ENCODE results near the gene TBC1D14.

The TBC1D14 gene

GRCh38 chr4:6943012-6943884 lies 33.6 kb downstream of the TBC1D14 start:
- H3K9me3 ChIP-seq: no peaks in the 10 kb centered on the region
- H4K20me1 ChIP-seq: peaks cover 15% of the 10 kb centered on the region
- TF ChIP-seq Cebpa-rat (IDR thresholded peaks at IDR 0.05): no peak
- H3K9ac ChIP-seq: peak overlapping the region; percentile 89
- H3K27me3 ChIP-seq: no peaks in the 10 kb centered on the region
- peak overlapping the region; percentile 66 for H3K4me3 ChIP-seq
- peak overlapping the region; percentile 99 for H3K27ac ChIP-seq
- H3K36me3 ChIP-seq: peaks cover 20% of the 10 kb centered on the region
- peaks cover 91% of the 10 kb centered on the region for H3K4me1 ChIP-seq
- H3K4me2 ChIP-seq: peak overlapping the region; percentile 99

GRCh38 chr4:6943885-6944225 lies 34.2 kb downstream of the TBC1D14 start:
- Histone ChIP-seq H3K9me3 (no peaks in the 10 kb centered on the region), H3K9ac (peak overlapping the region; percentile 89), H4K20me1 (peaks cover 21% of the 10 kb centered on the region), H3K4me2 (peak overlapping the region; percentile 99), H3K4me1 (peaks cover 87% of the 10 kb centered on the region), H3K4me3 (peak overlapping the region; percentile 66), H3K27me3 (no peaks in the 10 kb centered on the region), H3K27ac (peak overlapping the region; percentile 99), H3K36me3 (peaks cover 24% of the 10 kb centered on the region)
- no peak for TF ChIP-seq Cebpa-rat (IDR thresholded peaks at IDR 0.05)

DNA sequence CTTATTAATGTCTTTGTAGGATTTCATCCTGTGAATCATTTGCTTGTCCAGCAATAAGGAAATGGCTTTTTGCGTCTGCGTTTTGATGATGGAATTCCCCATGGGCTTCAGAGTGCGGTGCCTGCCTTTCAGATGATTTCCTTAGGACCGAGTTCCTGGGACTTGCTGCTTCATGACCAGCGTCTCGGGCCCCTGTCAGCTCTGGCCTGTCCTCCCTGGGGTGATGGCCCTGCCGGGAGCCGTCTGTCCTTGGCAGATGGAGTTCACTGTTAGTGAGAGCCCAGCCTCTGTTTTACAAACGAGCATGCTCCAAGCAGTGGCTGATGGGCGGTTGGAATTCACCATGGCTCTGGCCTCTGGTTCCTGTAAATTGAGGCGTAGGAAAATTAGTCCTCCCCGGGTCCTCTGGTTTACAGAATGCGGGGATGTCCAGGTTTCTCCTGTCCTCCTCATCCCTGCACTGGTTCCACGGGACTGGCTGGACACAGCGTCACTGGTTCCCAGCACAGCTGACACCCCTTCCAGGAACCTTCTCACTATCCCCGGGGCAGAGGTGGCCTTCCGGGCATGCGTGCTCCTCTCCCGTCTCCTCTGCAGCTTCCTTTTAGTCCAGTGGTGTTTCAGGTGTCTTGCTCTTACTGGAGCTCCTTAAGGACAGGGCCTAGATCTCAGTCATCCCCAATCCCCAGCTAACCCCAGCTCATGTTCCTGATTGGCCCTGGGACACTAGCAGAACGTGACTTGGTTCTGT lies 34.9 kb downstream of the TBC1D14 start:
- no peak for TF ChIP-seq Cebpa-rat (IDR thresholded peaks at IDR 0.05)
- Histone ChIP-seq H3K27ac (peak overlapping the region; percentile 99), H4K20me1 (peaks cover 26% of the 10 kb centered on the region), H3K9me3 (peaks cover 5% of the 10 kb centered on the region; the same call in 1 of the 2 replicates), H3K4me2 (peak overlapping the region; percentile 99), H3K27me3 (no peaks in the 10 kb centered on the region), H3K4me3 (peak overlapping the region; percentile 66), H3K9ac (peak overlapping the region; percentile 89), H3K36me3 (peaks cover 30% of the 10 kb centered on the region), H3K4me1 (peaks cover 81% of the 10 kb centered on the region)

DNA sequence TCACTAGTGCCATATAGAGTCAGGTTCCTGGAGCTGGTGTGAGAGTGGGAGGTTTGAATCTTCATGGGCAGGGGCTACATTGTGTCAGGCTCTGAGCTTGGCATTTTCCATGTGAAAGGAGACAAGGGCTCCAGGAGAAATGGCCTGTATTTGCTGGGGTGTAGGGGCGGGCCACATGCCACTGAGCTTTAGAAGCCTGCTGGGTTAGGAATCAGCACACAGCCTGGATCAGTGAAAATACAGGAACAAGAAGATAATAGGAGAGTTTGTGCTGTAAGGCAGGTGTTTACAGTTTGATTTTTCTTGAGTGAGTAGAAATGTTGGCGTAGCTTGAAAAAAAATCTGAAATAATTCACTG lies 35.4 kb downstream of the TBC1D14 start:
- Histone ChIP-seq H3K27me3 (no peaks in the 10 kb centered on the region), H3K9me3 (peaks cover 9% of the 10 kb centered on the region; the same call in 1 of the 2 replicates), H3K4me3 (no peak overlapping the region; the same call in 1 of the 2 replicates), H3K36me3 (peaks cover 34% of the 10 kb centered on the region), H3K4me2 (peak overlapping the region; percentile 99), H4K20me1 (peaks cover 32% of the 10 kb centered on the region), H3K27ac (peak overlapping the region; percentile 99), H3K4me1 (peaks cover 78% of the 10 kb centered on the region), H3K9ac (peak overlapping the region; percentile 89)
- no peak for TF ChIP-seq Cebpa-rat (IDR thresholded peaks at IDR 0.05)

- H3K27ac ChIP-seq: no peak overlapping the region
- H3K36me3 ChIP-seq: peaks cover 35% of the 10 kb centered on the region
- H4K20me1 ChIP-seq: peaks cover 46% of the 10 kb centered on the region
- no peak overlapping the region for H3K9ac ChIP-seq
- no peak for TF ChIP-seq Cebpa-rat (IDR thresholded peaks at IDR 0.05)
- no peak overlapping the region for H3K4me3 ChIP-seq
- no peak overlapping the region for H3K4me2 ChIP-seq
- no peaks in the 10 kb centered on the region for H3K27me3 ChIP-seq
- peaks cover 78% of the 10 kb centered on the region for H3K4me1 ChIP-seq
- H3K9me3 ChIP-seq: peaks cover 10% of the 10 kb centered on the region; the same call in 1 of the 2 replicates
Measured at GRCh38 chr4:6946497-6946896, 36.9 kb downstream of the TBC1D14 start.

DNA sequence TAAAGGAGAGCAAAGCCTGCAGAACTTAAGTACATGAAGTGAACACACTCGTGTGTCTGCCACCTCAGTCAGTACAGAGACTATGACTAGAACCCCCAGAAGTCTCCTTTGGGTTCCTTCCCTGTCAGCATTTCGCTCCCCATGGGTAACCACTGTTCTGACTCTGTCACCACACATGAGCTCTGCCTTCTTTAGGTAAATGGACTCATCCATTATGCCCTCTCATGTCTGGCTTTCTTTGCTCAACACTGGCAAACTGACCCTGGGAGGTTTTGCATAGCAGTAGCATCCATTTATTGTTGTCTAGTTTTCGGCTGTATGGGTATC lies 38.5 kb downstream of the TBC1D14 start:
- Histone ChIP-seq H3K4me1 (peaks cover 77% of the 10 kb centered on the region), H4K20me1 (peaks cover 62% of the 10 kb centered on the region)

GRCh38 chr4:6951880-6952381 lies 42.3 kb downstream of the TBC1D14 start:
- Histone ChIP-seq H3K9ac (peak overlapping the region; percentile 38; the same call in 1 of the 2 replicates), H4K20me1 (peaks cover 96% of the 10 kb centered on the region), H3K27ac (0 out of 2 replicates have a peak overlapping the region, but pooled peaks have one; percentile 11), H3K27me3 (no peaks in the 10 kb centered on the region), H3K9me3 (peaks cover 10% of the 10 kb centered on the region; the same call in 1 of the 2 replicates), H3K4me2 (peak overlapping the region; percentile 70), H3K36me3 (peaks cover 51% of the 10 kb centered on the region), H3K4me1 (peaks cover 78% of the 10 kb centered on the region), H3K4me3 (no peak overlapping the region)
- TF ChIP-seq Cebpa-rat (IDR thresholded peaks at IDR 0.05): no peak

More for the DNA sequence above, 38.5 kb downstream of the TBC1D14 start:
- H3K27me3 ChIP-seq: no peaks in the 10 kb centered on the region
- H3K4me2 ChIP-seq: no peak overlapping the region
- no peak for TF ChIP-seq Cebpa-rat (IDR thresholded peaks at IDR 0.05)
- H3K9ac ChIP-seq: no peak overlapping the region
- H3K9me3 ChIP-seq: peaks cover 10% of the 10 kb centered on the region; the same call in 1 of the 2 replicates
- H3K36me3 ChIP-seq: peaks cover 35% of the 10 kb centered on the region
- no peak overlapping the region; the same call in 1 of the 2 replicates for H3K27ac ChIP-seq
- H3K4me3 ChIP-seq: no peak overlapping the region

DNA sequence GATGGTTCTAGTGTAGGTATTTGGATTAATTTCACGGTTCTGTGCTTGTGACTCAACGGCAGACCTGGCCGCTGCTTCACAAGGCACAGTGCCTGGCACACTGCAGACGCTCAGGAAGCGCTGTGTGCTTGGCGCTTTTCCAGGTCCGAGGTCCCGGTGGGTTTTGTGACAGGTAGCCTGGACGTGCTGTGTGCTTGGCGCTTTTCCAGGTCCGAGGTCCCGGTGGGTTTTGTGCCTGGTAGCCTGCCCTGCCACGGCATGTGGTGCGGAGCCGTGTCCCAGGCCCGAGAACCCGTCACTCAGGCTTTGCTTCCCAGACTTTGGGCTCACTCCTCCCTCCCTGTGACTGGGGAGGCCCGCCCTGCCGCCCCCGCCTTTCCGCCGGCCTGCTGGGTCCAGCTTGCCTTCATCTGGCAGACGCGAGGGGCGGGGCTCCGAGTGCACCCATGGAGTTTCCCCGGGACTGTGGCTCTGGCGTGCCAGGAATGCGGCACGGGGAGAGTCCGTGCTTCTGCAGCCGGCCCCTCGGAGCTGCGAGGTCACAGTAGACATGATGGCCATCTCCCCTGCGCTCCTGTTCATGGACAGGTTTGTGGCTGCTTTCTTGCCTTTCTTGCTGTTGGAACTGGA lies 44.2 kb downstream of the TBC1D14 start:
- TF ChIP-seq Cebpa-rat (IDR thresholded peaks at IDR 0.05): no peak
- Histone ChIP-seq H3K9me3 (peaks cover 10% of the 10 kb centered on the region; the same call in 1 of the 2 replicates), H4K20me1 (peaks cover 98% of the 10 kb centered on the region), H3K4me3 (no peak overlapping the region), H3K9ac (no peak overlapping the region), H3K27me3 (no peaks in the 10 kb centered on the region), H3K36me3 (peaks cover 51% of the 10 kb centered on the region), H3K27ac (no peak overlapping the region), H3K4me2 (peak overlapping the region; percentile 7; the same call in 1 of the 2 replicates), H3K4me1 (peaks cover 85% of the 10 kb centered on the region)

DNA sequence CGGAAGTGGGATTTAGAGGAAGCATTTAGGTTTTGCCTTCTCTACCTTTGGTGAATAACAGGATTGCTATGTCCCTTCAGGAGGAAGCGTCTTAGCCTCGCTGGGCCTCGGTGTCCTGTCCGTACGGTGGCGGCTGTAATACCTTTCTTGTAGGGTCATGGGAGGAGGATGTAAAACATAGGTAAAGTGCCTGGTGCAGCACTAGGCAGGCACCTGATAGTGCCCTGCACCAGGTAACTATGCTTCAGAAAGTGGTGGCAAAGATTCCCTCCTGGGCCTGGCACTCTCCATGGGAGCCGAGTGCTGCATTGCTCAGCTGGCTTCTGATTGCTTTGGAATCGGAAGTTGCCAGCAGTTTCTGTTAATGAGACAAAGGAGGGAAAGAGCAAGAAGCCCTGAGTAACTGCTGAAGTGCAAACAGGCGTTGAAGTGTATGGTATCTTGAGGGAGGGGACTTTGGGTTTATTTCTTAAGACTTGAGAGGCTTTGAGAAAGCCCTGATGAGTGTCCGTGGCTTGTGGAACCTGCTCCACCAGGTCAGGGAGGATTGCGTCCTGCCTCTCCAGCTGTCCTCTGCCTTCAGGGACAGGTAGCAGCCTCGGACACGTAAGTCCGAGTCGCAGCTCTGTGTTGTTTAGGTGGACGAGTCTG lies 45.8 kb downstream of the TBC1D14 start:
- no peaks in the 10 kb centered on the region for H3K9me3 ChIP-seq
- H3K9ac ChIP-seq: peak overlapping the region; percentile 55; the same call in 1 of the 2 replicates
- peaks cover 94% of the 10 kb centered on the region for H3K4me1 ChIP-seq
- H3K36me3 ChIP-seq: peaks cover 43% of the 10 kb centered on the region
- no peak overlapping the region for H3K4me3 ChIP-seq
- H4K20me1 ChIP-seq: peaks cover 99% of the 10 kb centered on the region
- no peak overlapping the region for H3K4me2 ChIP-seq
- H3K27ac ChIP-seq: no peak overlapping the region; the same call in 1 of the 2 replicates
- no peak for TF ChIP-seq Cebpa-rat (IDR thresholded peaks at IDR 0.05)
- no peaks in the 10 kb centered on the region for H3K27me3 ChIP-seq

All from BLaER1 (cell line).